Hepatocyte (in vitro differentiated cells): ENCODE measurements around the gene MED19. TPM values are rescaled to one million over a fixed set of nuclear protein-coding genes. Genes with fewer than 3 reads are reported as not detected.

Experiments used
- DNase-seq: peaks from one replicate; pipeline ENCODE4 v3.0.0-alpha.2; 2016; ENCODE audit warnings: low spot score
- H2AFZ ChIP-seq: fragments of 200-600 bp; sonication (generic); 2 replicates; pipeline ENCODE4 v1.6.0; 2016; ENCODE audit warnings: antibody characterized with exemption, mild to moderate bottlenecking
- H3K27ac ChIP-seq: fragments of 200-600 bp; sonication (generic); 2 replicates; pipeline ENCODE4 v1.5.1; 2016; ENCODE audit warnings: mild to moderate bottlenecking
- H3K27me3 ChIP-seq: fragments of 200-600 bp; sonication (generic); 2 replicates; pipeline ENCODE4 v1.6.1; 2016
- H3K36me3 ChIP-seq: fragments of 200-600 bp; sonication (generic); replicated peaks from 2 replicates; pipeline ENCODE4 v1.5.1; 2016; ENCODE audit warnings: low read depth; ENCODE audit not compliant: insufficient read depth
- H3K4me1 ChIP-seq: fragments of 200-600 bp; sonication (generic); 2 replicates; pipeline ENCODE4 v1.5.1; 2016; ENCODE audit warnings: mild to moderate bottlenecking, moderate library complexity; ENCODE audit not compliant: insufficient read depth
- H3K4me2 ChIP-seq: fragments of 200-600 bp; sonication (generic); 2 replicates; pipeline ENCODE4 v1.6.0; 2016
- H3K4me3 ChIP-seq: fragments of 200-600 bp; sonication (generic); 2 replicates; pipeline ENCODE4 v1.5.1; 2016; ENCODE audit warnings: mild to moderate bottlenecking
- H3K79me2 ChIP-seq: fragments of 200-600 bp; sonication (generic); 2 replicates; pipeline ENCODE4 v1.6.0; 2017; ENCODE audit warnings: mild to moderate bottlenecking
- H3K9me2 ChIP-seq: fragments of 200-600 bp; sonication (generic); replicated peaks from 2 replicates; pipeline ENCODE4 v1.6.0; 2017; ENCODE audit warnings: mild to moderate bottlenecking; ENCODE audit not compliant: insufficient read depth
- H3K9me3 ChIP-seq: fragments of 200-600 bp; sonication (generic); 2 replicates; pipeline ENCODE4 v1.5.1; 2016; ENCODE audit warnings: low read depth, mild to moderate bottlenecking
- H4K20me1 ChIP-seq: fragments of 200-600 bp; sonication (generic); 2 replicates; pipeline ENCODE4 v1.6.0; 2016; ENCODE audit warnings: mild to moderate bottlenecking; ENCODE audit not compliant: insufficient read depth, poor library complexity, severe bottlenecking
- CTCF ChIP-seq: fragments of 200-600 bp; sonication (generic); IDR thresholded peaks from 2 replicates; pipeline ENCODE4 v1.5.1; 2016; ENCODE audit warnings: antibody characterized with exemption, mild to moderate bottlenecking; ENCODE audit not compliant: poor library complexity
- EZH2 ChIP-seq: fragments of 200-600 bp; sonication (generic); IDR thresholded peaks from 2 replicates; pipeline ENCODE4 v1.6.1; 2016; ENCODE audit warnings: antibody characterized with exemption, mild to moderate bottlenecking, borderline replicate concordance
- EZH2phosphoT487 ChIP-seq: fragments of 200-600 bp; sonication (generic); IDR thresholded peaks from one replicate; pipeline ENCODE4 v1.6.1; 2018; ENCODE audit warnings: antibody characterized with exemption, mild to moderate bottlenecking, low read depth, moderate library complexity; ENCODE audit not compliant: unreplicated experiment, severe bottlenecking
- WGBS: methylation state at CpG from one replicate; pipeline ENCODE4 v1.1.6; 2016; ENCODE audit warnings: low lambda C conversion rate; ENCODE audit errors: missing lambda C conversion rate; 5-methylcytosine and 5-hydroxymethylcytosine counted together
- polyA plus RNA-seq: library from polyadenylated mRNA; unstranded; fragments of >200 nt; fragmentation: Nextera tagmentation; extraction: Ambion mirVana; gene quantifications from 2 replicates; pipeline ENCODE4 v1.2.1, GENCODE V29; 2016
- total RNA-seq: library from RNA; depleted of rRNA; stranded (reverse); fragments of >200 nt; gene quantifications from 2 replicates; pipeline ENCODE4 v1.2.3, GENCODE V29; 2014

The MED19 gene
- total and polyA plus RNA-seq, 2 experiments from 2014 or later, result 15.5 to 30.2 TPM

- WGBS, result under 1% methylated on average over 72 of the region's 96 CpGs
- Histone ChIP-seq H3K4me2 (peak within 1 kb of the TSS; percentile 80), H3K79me2 (peaks cover 43% of the 10 kb centered on the region)
Measured at GRCh38 chr11:57667736-57668433, 44.1 kb downstream of the MED19 start, which contains the start of gene ZDHHC5. Gene ZDHHC5, plus strand, starts transcription at chr11:57668114. Its CDS starts 4,977 bp downstream, at chr11:57673091.

GRCh38 chr11:57667117-57667735, 44.8 kb downstream of the MED19 start:
- H4K20me1 ChIP-seq, result peaks cover 7% of the 10 kb centered on the region
- no peaks in the 10 kb centered on the region for H3K9me2 ChIP-seq
- peak; percentile 98 for DNase-seq
- H3K4me3 ChIP-seq, result peak overlapping the region; percentile 34
- H3K4me1 ChIP-seq, result peaks cover 9% of the 10 kb centered on the region
- H3K4me2 ChIP-seq, result peak overlapping the region; percentile 80
- peak overlapping the region; percentile 95 for H3K27ac ChIP-seq
- H3K79me2 ChIP-seq, result peaks cover 36% of the 10 kb centered on the region
- no peaks in the 10 kb centered on the region for H3K9me3 ChIP-seq
- H3K27me3 ChIP-seq, result no peaks in the 10 kb centered on the region
- TF ChIP-seq CTCF, result no peak
- no peak for TF ChIP-seq EZH2
- no peak for TF ChIP-seq EZH2phosphoT487
- peak overlapping the region; percentile 60 for H2AFZ ChIP-seq
- no peaks in the 10 kb centered on the region for H3K36me3 ChIP-seq
- WGBS, result under 1% methylated on average over 27 of the region's 29 CpGs

More at GRCh38 chr11:57667736-57668433, 44.1 kb downstream of the MED19 start, which contains the start of gene ZDHHC5:
- no peaks in the 10 kb centered on the region for H3K36me3 ChIP-seq
- H3K9me2 ChIP-seq, result no peaks in the 10 kb centered on the region
- no peaks in the 10 kb centered on the region for H3K9me3 ChIP-seq
- H3K4me1 ChIP-seq, result peaks cover 9% of the 10 kb centered on the region
- TF ChIP-seq CTCF (peak; percentile 37), EZH2phosphoT487 (no peak), EZH2 (no peak)
- peak within 1 kb of the TSS; percentile 70 for H2AFZ ChIP-seq
- H3K4me3 ChIP-seq, result peak within 1 kb of the TSS; percentile 94
- H4K20me1 ChIP-seq, result peaks cover 10% of the 10 kb centered on the region
- peak; percentile 99 for DNase-seq
- no peaks in the 10 kb centered on the region for H3K27me3 ChIP-seq
- peak within 1 kb of the TSS; percentile 97 for H3K27ac ChIP-seq

GRCh38 chr11:57663975-57664374, 48.0 kb downstream of the MED19 start:
- Histone ChIP-seq H3K4me1 (no peaks in the 10 kb centered on the region), H3K9me2 (no peaks in the 10 kb centered on the region), H2AFZ (no peak overlapping the region), H4K20me1 (no peaks in the 10 kb centered on the region), H3K27ac (no peak overlapping the region), H3K79me2 (peaks cover 18% of the 10 kb centered on the region), H3K36me3 (no peaks in the 10 kb centered on the region), H3K9me3 (no peaks in the 10 kb centered on the region), H3K4me2 (no peak overlapping the region), H3K27me3 (no peaks in the 10 kb centered on the region), H3K4me3 (no peak overlapping the region)
- no peak for DNase-seq
- WGBS, result 92% methylated on average over 7 of the region's 9 CpGs
- TF ChIP-seq EZH2 (no peak), CTCF (no peak), EZH2phosphoT487 (no peak)
